Sigmoid colon (tissue), 4 donors: ENCODE data around the gene RELB.

Experiments used
- CTCF ChIP-seq, 4 experiments: fragments of 450-650 bp in 3 of 4; fragments of 200-600 bp in 1 of 4; IDR thresholded peaks; one replicate each; pipeline ENCODE4 v1.5.1; 2016 to 2019; ENCODE audit warnings: antibody characterized with exemption in 4 of 4, mild to moderate bottlenecking in 3 of 4, moderate library complexity in 2 of 4
- EP300 ChIP-seq, 4 donors: sonication (generic); formaldehyde crosslinking; IDR thresholded peaks; one replicate each; pipeline ENCODE4 v1.6.1; 2017; ENCODE audit warnings: antibody characterized with exemption in 4 of 4
- POLR2A ChIP-seq, 2 donors: fragments of 450-650 bp; IDR thresholded peaks; one replicate each; pipeline ENCODE4 v1.6.1; 2016; ENCODE audit warnings: antibody characterized with exemption in 2 of 2, mild to moderate bottlenecking in 2 of 2, moderate library complexity in 2 of 2
- POLR2AphosphoS5 ChIP-seq, 4 donors: sonication (generic); formaldehyde crosslinking; IDR thresholded peaks; one replicate each; pipeline ENCODE4 v1.6.1; 2017; ENCODE audit warnings: antibody characterized with exemption in 4 of 4

- no peak for TF ChIP-seq EP300 (IDR thresholded peaks at IDR 0.05)
- no peak for TF ChIP-seq CTCF (IDR thresholded peaks at IDR 0.05)
- TF ChIP-seq POLR2A (IDR thresholded peaks at IDR 0.05), result no peak
- no peak for TF ChIP-seq POLR2AphosphoS5 (IDR thresholded peaks at IDR 0.05)
These were observed 67.8 kb downstream of the RELB start for GRCh38 chr19:45069056-45069455.
